ENCODE results near the gene KIF3C. TPM values are rescaled to one million over a fixed set of nuclear protein-coding genes. Genes with fewer than 3 reads are reported as not detected.

KIF3C gene
- total and polyA plus RNA-seq, 2 of the 8 experiments (the other 6 are each of a cell fraction or from before 2014, with no cell fraction given): 13.4 to 58.1 TPM

DNA sequence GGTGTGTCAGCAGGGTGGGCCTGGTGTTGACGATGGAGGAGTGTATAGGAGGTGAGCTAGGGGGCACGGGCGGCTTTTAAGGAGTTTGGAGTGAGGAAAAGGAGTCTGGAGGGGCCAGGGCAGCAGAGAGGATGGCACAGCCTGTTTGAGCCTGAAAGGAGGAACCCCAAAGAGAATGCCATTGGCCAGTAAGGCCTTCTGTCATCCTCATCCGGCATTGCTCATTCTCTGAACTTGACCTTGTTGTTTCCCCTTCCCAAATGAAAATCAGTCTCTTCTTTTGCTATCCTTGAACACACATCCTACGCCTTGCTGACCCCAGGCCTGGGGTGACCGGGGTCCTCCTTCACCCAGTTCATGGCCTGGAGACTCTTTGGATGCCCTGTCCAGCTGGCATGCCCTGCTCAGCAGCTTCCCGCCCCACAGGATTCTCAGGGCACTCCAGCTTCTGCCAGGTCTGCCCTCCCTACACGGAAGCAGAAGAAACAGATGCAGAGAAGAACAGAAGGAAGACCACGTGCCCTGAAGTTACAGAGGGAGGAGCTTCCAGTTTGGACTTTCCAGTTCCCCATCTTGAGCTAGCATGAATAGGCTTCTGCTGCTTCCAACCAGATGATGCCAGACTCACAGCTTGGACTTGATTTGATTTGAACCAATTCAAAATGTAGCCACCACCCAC, 20.5 kb upstream of the KIF3C start:
- Histone ChIP-seq H4K8ac (ENCODE audit: extremely low read depth, insufficient read depth, low read length) (no peak overlapping the region), H2BK20ac (ENCODE audit: low read length) (no peak overlapping the region), H3K79me1 (ENCODE audit: low read depth, low read length) (no peaks in the 10 kb centered on the region), H4K91ac (replicated peaks; ENCODE audit: insufficient read length, low read length) (no peak overlapping the region), H3K27me3 (replicated peaks in 1 of 4; ENCODE audit: control insufficient read depth in 3 of 4, extremely low read depth in 1 of 4, insufficient read depth in 3 of 4, low read length in 3 of 4) (no peaks in the 10 kb centered on the region), H2BK120ac (replicated peaks; ENCODE audit: low read depth, low read length) (no peak overlapping the region), H4K5ac (ENCODE audit: insufficient read length, low read depth, low read length) (no peak overlapping the region), H2BK5ac (ENCODE audit: low read depth, low read length) (no peak overlapping the region), H3K23me2 (ENCODE audit: low read depth, low read length) (no peaks in the 10 kb centered on the region), H3K36me3 (ENCODE audit: control insufficient read depth in 2 of 4, insufficient read depth in 4 of 4, low read length in 3 of 4) (no peaks in the 10 kb centered on the region), H3K23ac (ENCODE audit: insufficient read length) (no peak overlapping the region), H3K4ac (replicated peaks; ENCODE audit: insufficient read length, low read depth, low read length) (no peak overlapping the region), H2AFZ (ENCODE audit: low read length) (no peak overlapping the region), H3K56ac (replicated peaks; ENCODE audit: insufficient read length, low read depth, low read length) (no peak overlapping the region), H2BK12ac (ENCODE audit: low read depth, low read length) (no peak overlapping the region), H3K4me1 (replicated peaks in 1 of 4; ENCODE audit: control insufficient read depth in 3 of 4, insufficient read depth in 4 of 4, low read length in 3 of 4) (no peaks in the 10 kb centered on the region), H4K20me1 (replicated peaks in 1 of 2; ENCODE audit: control insufficient read depth in 1 of 2, insufficient read depth in 2 of 2, low read length in 2 of 2) (no peaks in the 10 kb centered on the region), H3K27ac (ENCODE audit: low read depth, low read length) (no peak overlapping the region), H3K18ac (ENCODE audit: extremely low read depth, low read length) (no peak overlapping the region), H3K9ac (replicated peaks in 1 of 4; ENCODE audit: extremely low read depth in 1 of 4, low read depth in 3 of 4, low read length in 3 of 4) (no peak overlapping the region), H3K4me2 (ENCODE audit: insufficient read depth in 1 of 2, low read depth in 2 of 2, low read length in 2 of 2) (no peak overlapping the region), H3K14ac (ENCODE audit: insufficient read length) (no peak overlapping the region), H2BK15ac (ENCODE audit: low read length) (no peak overlapping the region), H3K4me3 (ENCODE audit: extremely low read depth in 1 of 4, insufficient read depth in 2 of 4, low read depth in 3 of 4, low read length in 4 of 4) (no peak overlapping the region), H3K79me2 (ENCODE audit: control insufficient read depth in 1 of 2, insufficient read depth in 2 of 2, low read length in 2 of 2) (no peaks in the 10 kb centered on the region), H3K9me3 (ENCODE audit: insufficient read depth in 2 of 2, low read depth in 1 of 2, low read length in 1 of 2) (no peaks in the 10 kb centered on the region), H2AK5ac (ENCODE audit: low read depth, low read length) (no peak overlapping the region)
- ChIA-PET POLR2A (ENCODE audit: partially characterized antibody) (interaction anchor here (1.7 kb wide), 1 partner anchor 32 kb away, joined by 3 read pairs; no protein-coding TSS in a partner anchor), CTCF (ENCODE audit: partially characterized antibody) (interaction anchor here (0.9 to 3.7 kb wide), 4 partner anchors 8 to 60 kb away, joined by 3 to 17 read pairs (median 7); no protein-coding TSS in a partner anchor)
- no peak for FAIRE-seq
- 88% methylated on average over 9 of the region's 9 CpGs; no CpG with 5 or more reads in 1 of the 2 experiments for WGBS, 2 experiments (ENCODE audit: extremely low coverage in 1 of 2, insufficient coverage in 1 of 2, insufficient read length in 1 of 2, insufficient replicate concordance in 2 of 2, low coverage in 1 of 2, low lambda C conversion rate in 2 of 2, missing lambda C conversion rate in 1 of 2)
- DNase-seq (ENCODE audit: low read depth in 1 of 2, low spot score in 2 of 2): no peak
- no peak for TF ChIP-seq TCF12 (IDR thresholded peaks at IDR 0.05; ENCODE audit: low read depth, low read length)
- TF ChIP-seq FOSL1 (IDR thresholded peaks at IDR 0.05; ENCODE audit: insufficient read depth, low read depth, low read length): no peak
- no peak for TF ChIP-seq BRCA1 (IDR thresholded peaks at IDR 0.05; ENCODE audit: low read depth, low read length)
- TF ChIP-seq ZNF274 (IDR thresholded peaks at IDR 0.05; ENCODE audit: borderline replicate concordance, extremely low read depth, low read length): no peak
- TF ChIP-seq JUN (IDR thresholded peaks at IDR 0.05; ENCODE audit: low read depth, low read length): no peak
- TF ChIP-seq, protein P1, sequence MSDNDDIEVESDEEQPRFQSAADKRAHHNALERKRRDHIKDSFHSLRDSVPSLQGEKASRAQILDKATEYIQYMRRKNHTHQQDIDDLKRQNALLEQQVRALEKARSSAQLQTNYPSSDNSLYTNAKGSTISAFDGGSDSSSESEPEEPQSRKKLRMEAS (IDR thresholded peaks at IDR 0.05): no peak
- no peak for TF ChIP-seq SP4 (IDR thresholded peaks at IDR 0.05; ENCODE audit: low read length)
- no peak for TF ChIP-seq KDM1A (IDR thresholded peaks at IDR 0.05; ENCODE audit: borderline replicate concordance, low read length)
- no peak for TF ChIP-seq EP300 (IDR thresholded peaks at IDR 0.05; ENCODE audit: borderline replicate concordance in 1 of 2, low read depth in 2 of 2, low read length in 2 of 2)

Data from H1 (cell line).